ENCODE results near the gene ZNF425.
A peak's percentile ranks its signal among the peaks of the same experiment; 100 is the strongest.
"Not testable (repeated sequence)": the region's sequence is repeated elsewhere in the genome, so short reads cannot be mapped to it uniquely, and the experiment has no call there.

Gene ZNF425

GRCh38 chr7:149072438-149072775, 53.7 kb downstream of the ZNF425 start:
- DNase-seq: no peak

- peak; percentile 19 for DNase-seq
Observed at GRCh38 chr7:149071641-149072437, 54.3 kb downstream of the ZNF425 start.

- DNase-seq: no peak
Observed at GRCh38 chr7:149071182-149071635, 54.9 kb downstream of the ZNF425 start.

- no peak for DNase-seq
Observed at GRCh38 chr7:149070372-149071125, 55.6 kb downstream of the ZNF425 start.

GRCh38 chr7:149067869-149068268, 58.3 kb downstream of the ZNF425 start:
- no peak for DNase-seq

GRCh38 chr7:149063476-149063875, 62.6 kb downstream of the ZNF425 start:
- no peak for DNase-seq

- DNase-seq: not testable (repeated sequence)
Observed at GRCh38 chr7:149062217-149062899, 63.8 kb downstream of the ZNF425 start.

- DNase-seq: no peak
Observed at GRCh38 chr7:149060156-149060555, 66.0 kb downstream of the ZNF425 start.

- no peak for DNase-seq
Observed at GRCh38 chr7:149053885-149054284, 72.2 kb downstream of the ZNF425 start.

GRCh38 chr7:149053384-149053783, 72.7 kb downstream of the ZNF425 start:
- DNase-seq: no peak
